HEK293T (cell line): Measurements from ENCODE around the gene TRPM3.

Experiments used
- CTCF ChIA-PET: fragments of 350-600 bp; formaldehyde crosslinking; extraction: SDS; loops from one replicate; lab custom pipeline; 2021; ENCODE audit warnings: antibody characterized with exemption, inconsistent platforms; lab: Yijun Ruan, JAX
- POLR2A ChIA-PET: fragments of 350-600 bp; formaldehyde crosslinking; extraction: SDS; loops from one replicate; lab custom pipeline; 2020; ENCODE audit warnings: antibody characterized with exemption, inconsistent platforms; lab: Yijun Ruan, JAX
- DNase-seq: peaks from one replicate; pipeline ENCODE4 v3.0.0; 2012; ENCODE audit warnings: mixed read lengths; ENCODE audit errors: extremely low spot score
- ARNT ChIP-seq: fragments of 450-650 bp; IDR thresholded peaks from 2 replicates; pipeline ENCODE4 v1.6.1; 2017; ENCODE audit warnings: mild to moderate bottlenecking
- BHLHE40 ChIP-seq: fragments of 450-650 bp; IDR thresholded peaks from 2 replicates; pipeline ENCODE4 v1.6.1; 2016; ENCODE audit warnings: mild to moderate bottlenecking, moderate library complexity, borderline replicate concordance
- CTBP1 ChIP-seq: fragments of 450-650 bp; IDR thresholded peaks from 2 replicates; pipeline ENCODE4 v1.6.1; 2016; ENCODE audit warnings: borderline replicate concordance
- ELF4 ChIP-seq: fragments of 450-650 bp; IDR thresholded peaks from 2 replicates; pipeline ENCODE4 v1.6.1; 2017; ENCODE audit warnings: antibody characterized with exemption
- FOXA1 ChIP-seq: fragments of 450-650 bp; IDR thresholded peaks from 2 replicates; pipeline ENCODE4 v1.6.1; 2016; ENCODE audit warnings: mild to moderate bottlenecking
- FOXK2 ChIP-seq: fragments of 450-650 bp; IDR thresholded peaks from 2 replicates; pipeline ENCODE4 v1.6.1; 2016; ENCODE audit warnings: mild to moderate bottlenecking
- FOXM1 ChIP-seq: fragments of 450-650 bp; IDR thresholded peaks from 2 replicates; pipeline ENCODE4 v1.6.1; 2017; ENCODE audit warnings: mild to moderate bottlenecking, borderline replicate concordance
- HDGF ChIP-seq: fragments of 450-650 bp; IDR thresholded peaks from 2 replicates; pipeline ENCODE4 v1.6.1; 2017; ENCODE audit warnings: antibody characterized with exemption, borderline replicate concordance
- L3MBTL2 ChIP-seq: fragments of 450-650 bp; conservative IDR thresholded peaks from 2 replicates; pipeline ENCODE4 v1.6.1; 2016; ENCODE audit warnings: mild to moderate bottlenecking
- LEF1 ChIP-seq: fragments of 450-650 bp; IDR thresholded peaks from 2 replicates; pipeline ENCODE4 v1.6.1; 2017; ENCODE audit warnings: mild to moderate bottlenecking, borderline replicate concordance
- NFRKB ChIP-seq: fragments of 450-650 bp; IDR thresholded peaks from 2 replicates; pipeline ENCODE4 v1.6.1; 2016; ENCODE audit warnings: mild to moderate bottlenecking, moderate library complexity
- PKNOX1 ChIP-seq: fragments of 450-650 bp; IDR thresholded peaks from 2 replicates; pipeline ENCODE4 v1.6.1; 2016
- SP1 ChIP-seq: fragments of 450-650 bp; IDR thresholded peaks from 2 replicates; pipeline ENCODE4 v1.6.1; 2017
- SUZ12 ChIP-seq: fragments of 450-650 bp; IDR thresholded peaks from 2 replicates; pipeline ENCODE4 v1.6.1; 2016; ENCODE audit warnings: mild to moderate bottlenecking
- TARDBP ChIP-seq: fragments of 450-650 bp; IDR thresholded peaks from 2 replicates; pipeline ENCODE4 v1.6.1; 2016
- ZNF384 ChIP-seq: fragments of 450-650 bp; IDR thresholded peaks from 2 replicates; pipeline ENCODE4 v1.6.1; 2016

TRPM3 gene

DNA sequence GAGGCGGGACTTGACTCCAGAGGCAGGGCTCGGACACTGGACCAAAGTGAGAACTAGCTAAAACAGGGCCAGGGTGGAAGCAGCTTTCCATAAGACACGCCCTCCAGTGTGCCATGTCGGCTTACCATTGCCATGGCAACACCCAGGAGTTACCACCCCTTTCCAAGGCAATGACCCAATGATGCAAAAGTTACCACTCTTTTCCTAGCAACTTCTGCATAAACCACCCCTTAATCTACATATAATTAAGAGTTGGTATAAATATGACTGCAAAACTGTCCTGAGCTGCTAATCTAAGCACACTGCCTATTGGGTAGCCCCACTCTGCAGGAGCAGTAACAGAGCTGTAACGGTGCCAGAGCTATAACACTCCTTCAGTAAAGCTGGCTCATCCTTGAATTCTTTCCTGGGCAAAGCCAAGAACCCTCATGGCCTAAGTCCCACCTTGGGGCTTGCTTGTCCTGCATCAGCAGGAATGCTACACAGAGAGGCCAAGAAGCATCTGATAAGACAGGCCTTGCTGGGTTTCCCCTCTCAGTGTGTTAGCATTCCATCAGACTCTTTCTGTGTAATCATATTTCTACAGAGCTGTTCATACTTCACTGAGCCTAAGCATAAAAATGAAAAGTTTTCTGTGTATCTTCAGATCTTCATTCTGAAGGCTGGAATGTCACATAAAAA, 444.2 kb downstream of the TRPM3 start:
- TF ChIP-seq ARNT (no peak), SP1 (no peak), HDGF (no peak), FOXK2 (no peak), FOXA1 (no peak), NFRKB (no peak), ELF4 (no peak), CTBP1 (no peak), LEF1 (no peak), PKNOX1 (no peak), TARDBP (no peak), L3MBTL2 (no peak), BHLHE40 (no peak)
- ChIA-PET CTCF (no interaction called here), POLR2A (no interaction called here)
- no peak for DNase-seq

DNA sequence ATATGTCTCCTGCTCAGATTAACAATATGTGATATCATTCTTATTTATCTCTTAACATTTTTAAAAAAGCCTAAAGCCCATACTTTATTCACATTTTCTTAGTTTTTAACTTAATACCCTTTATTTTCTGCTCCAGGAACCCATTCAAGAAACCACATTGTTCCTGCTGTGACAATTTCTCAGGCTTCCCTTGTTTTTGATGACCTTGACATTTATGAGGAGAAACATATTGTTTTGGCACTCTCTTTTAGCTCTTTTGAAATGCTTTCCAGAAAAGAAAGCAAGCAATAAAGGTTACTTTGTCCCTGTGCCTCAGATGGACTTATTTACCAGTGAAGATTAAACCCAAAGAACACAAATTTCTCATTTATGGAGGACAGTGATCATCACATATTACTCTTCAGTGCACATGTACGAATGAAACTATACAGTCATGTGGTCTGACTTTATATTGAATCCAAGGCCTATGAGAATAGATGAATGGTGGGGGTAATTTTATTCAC, 445.5 kb downstream of the TRPM3 start:
- TF ChIP-seq ELF4 (no peak), CTBP1 (no peak), NFRKB (no peak), FOXK2 (no peak), ARNT (no peak), ZNF384 (no peak), SP1 (no peak), SUZ12 (no peak), HDGF (no peak), FOXA1 (no peak), LEF1 (no peak), L3MBTL2 (no peak), TARDBP (no peak), PKNOX1 (no peak), FOXM1 (no peak)
- CTCF ChIA-PET: no interaction called here
- POLR2A ChIA-PET: no interaction called here
- DNase-seq: no peak

DNA sequence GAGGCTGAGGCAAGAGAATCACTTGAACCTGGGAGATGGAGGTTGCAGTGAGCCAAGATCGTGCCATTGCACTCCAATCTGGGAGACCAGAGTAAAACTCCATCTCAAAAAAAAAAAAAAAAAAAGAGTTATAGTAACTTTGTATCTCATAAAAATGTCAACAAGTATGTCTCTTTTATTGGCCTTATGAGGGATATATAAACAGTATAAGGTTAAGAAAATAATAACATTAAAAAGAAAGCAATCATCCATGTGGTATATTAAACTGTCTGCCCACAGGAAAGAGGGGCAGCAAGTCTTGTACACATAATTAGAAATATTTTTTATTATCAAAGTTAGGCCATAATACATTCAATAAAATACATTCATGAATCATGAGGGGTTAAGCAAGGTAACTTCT, 447.6 kb downstream of the TRPM3 start:
- CTCF ChIA-PET: no interaction called here
- no peak for DNase-seq
- POLR2A ChIA-PET: no interaction called here
- peak; percentile 80 for TF ChIP-seq ZNF384
- TF ChIP-seq PKNOX1: peak; percentile 67
- no peak for TF ChIP-seq SP1

GRCh38 chr9:70672161-70672649, 449.2 kb downstream of the TRPM3 start:
- TF ChIP-seq FOXK2 (no peak), PKNOX1 (no peak), BHLHE40 (no peak), SP1 (no peak), CTBP1 (no peak), L3MBTL2 (no peak), TARDBP (no peak), FOXA1 (no peak), SUZ12 (no peak), FOXM1 (no peak), HDGF (no peak), ELF4 (no peak), ZNF384 (no peak), NFRKB (no peak)
- ChIA-PET CTCF (no interaction called here), POLR2A (no interaction called here)
- DNase-seq: no peak

GRCh38 chr9:70668751-70669150, 452.7 kb downstream of the TRPM3 start:
- POLR2A ChIA-PET: no interaction called here
- CTCF ChIA-PET: no interaction called here
- TF ChIP-seq SP1: no peak
- TF ChIP-seq SUZ12: no peak
- no peak for TF ChIP-seq FOXA1
- TF ChIP-seq CTBP1: no peak
- no peak for TF ChIP-seq ELF4
- no peak for TF ChIP-seq PKNOX1
- no peak for TF ChIP-seq ZNF384
- no peak for TF ChIP-seq HDGF
- TF ChIP-seq FOXM1: no peak
- TF ChIP-seq NFRKB: no peak
- TF ChIP-seq L3MBTL2: no peak
- TF ChIP-seq ARNT: no peak
- no peak for TF ChIP-seq LEF1
- no peak for TF ChIP-seq FOXK2
- no peak for TF ChIP-seq BHLHE40
- TF ChIP-seq TARDBP: no peak
- no peak for DNase-seq
